HG02642 (cell line): Measurements from ENCODE around the gene ATP12A.
A peak's percentile ranks its signal among the peaks of the same experiment; 100 is the strongest.

ENCODE experiments used
- ATAC-seq: cut with Tn5 transposase; IDR thresholded peaks from one replicate; pipeline ENCODE4 v1.9.1; 2021; ENCODE audit warnings: mild to moderate bottlenecking; ENCODE audit not compliant: unreplicated experiment, poor library complexity

ATP12A gene

GRCh38 chr13:24724714-24725113, 44.5 kb downstream of the ATP12A start:
- no peak for ATAC-seq

GRCh38 chr13:24725379-24725778, 45.2 kb downstream of the ATP12A start:
- no peak for ATAC-seq

GRCh38 chr13:24727731-24728601, 47.8 kb downstream of the ATP12A start:
- ATAC-seq, result peak; percentile 86

GRCh38 chr13:24730873-24731567, 50.8 kb downstream of the ATP12A start:
- peak; percentile 65 for ATAC-seq

- ATAC-seq, result no peak
Measured at GRCh38 chr13:24734950-24735349, 54.7 kb downstream of the ATP12A start.

GRCh38 chr13:24737042-24737441, 56.8 kb downstream of the ATP12A start:
- ATAC-seq, result no peak

GRCh38 chr13:24738366-24738847, 58.2 kb downstream of the ATP12A start:
- no peak for ATAC-seq

GRCh38 chr13:24740014-24740890, 60.0 kb downstream of the ATP12A start:
- ATAC-seq, result no peak

- ATAC-seq, result no peak
Measured at GRCh38 chr13:24741016-24741662, 60.9 kb downstream of the ATP12A start.

- no peak for ATAC-seq
Measured at GRCh38 chr13:24741791-24742190, 61.6 kb downstream of the ATP12A start.

GRCh38 chr13:24742294-24742693, 62.1 kb downstream of the ATP12A start:
- ATAC-seq, result no peak

- ATAC-seq, result no peak
Measured at GRCh38 chr13:24742977-24743376, 62.8 kb downstream of the ATP12A start.

GRCh38 chr13:24744247-24744646, 64.0 kb downstream of the ATP12A start:
- ATAC-seq, result no peak

GRCh38 chr13:24745516-24745860, 65.3 kb downstream of the ATP12A start:
- no peak for ATAC-seq

GRCh38 chr13:24745861-24746617, 65.8 kb downstream of the ATP12A start:
- no peak for ATAC-seq

- ATAC-seq, result no peak
Measured at GRCh38 chr13:24746618-24747247, 66.5 kb downstream of the ATP12A start.

- no peak for ATAC-seq
Measured at GRCh38 chr13:24747248-24748060, 67.2 kb downstream of the ATP12A start.

- no peak for ATAC-seq
Measured at GRCh38 chr13:24748061-24748400, 67.8 kb downstream of the ATP12A start.
